A549 (cell line): ENCODE measurements around the gene TRIP10. TPM values are rescaled to one million over a fixed set of nuclear protein-coding genes. Genes with fewer than 3 reads are reported as not detected.

ENCODE experiments used
- ATAC-seq, 2 experiments: fragments of 200-7000 bp in 1 of 2; fragments of >200 bp in 1 of 2; cut with Nextera tagmentation in 1 of 2; cut with Tn5 transposase in 1 of 2; 3 replicates each; pipeline versions ENCODE4 v1.8.0 to v1.9.1; 2018 to 2020; ENCODE audit warnings: mild to moderate bottlenecking in 1 of 2, moderate library complexity in 1 of 2
- CTCF ChIA-PET: fragments of 300-600 bp; sonication (Branson Sonifier 250); formaldehyde crosslinking; extraction: SDS; loops from one replicate; lab custom pipeline; 2021; ENCODE audit warnings: antibody characterized with exemption, inconsistent platforms; lab: Yijun Ruan, JAX
- POLR2A ChIA-PET: fragments of 350-600 bp; formaldehyde crosslinking; extraction: SDS; loops from one replicate; lab custom pipeline; 2021; ENCODE audit warnings: antibody characterized with exemption, inconsistent platforms; lab: Yijun Ruan, JAX
- DNase-seq, 2 experiments: peaks; one replicate each; pipeline versions ENCODE4 v3.0.0 to v3.0.0-alpha.2; 2011 to 2016; ENCODE audit warnings: low read depth in 1 of 2, low spot score in 1 of 2
- FAIRE-seq: peaks from 2 replicates; lab custom pipeline; 2011; peaks lifted over from hg19 to GRCh38; lab: Jason Lieb, UNC
- H3K27ac ChIP-seq, 2 experiments: fragments of >200 bp; sonication (Bioruptor Twin); formaldehyde crosslinking; 3 replicates each; pipeline ENCODE4 v1.5.1; 2016 to 2017
- H3K4me1 ChIP-seq: fragments of >200 bp; sonication (Bioruptor Twin); formaldehyde crosslinking; 3 replicates; pipeline ENCODE4 v1.6.1; 2016
- H3K4me2 ChIP-seq: fragments of >200 bp; sonication (Bioruptor Twin); formaldehyde crosslinking; 3 replicates; pipeline ENCODE4 v1.6.1; 2016
- H3K4me3 ChIP-seq: fragments of >200 bp; sonication (Bioruptor Twin); formaldehyde crosslinking; 3 replicates; pipeline ENCODE4 v1.5.1; 2016
- H3K9me3 ChIP-seq: fragments of >200 bp; sonication (Bioruptor Twin); formaldehyde crosslinking; 3 replicates; pipeline ENCODE4 v1.6.1; 2016
- ATOH8 ChIP-seq: fragments of 250-450 bp; sonication (Bioruptor Pico); IDR thresholded peaks from 2 replicates; pipeline ENCODE4 v1.5.0; 2020; ENCODE audit warnings: low read depth, mild to moderate bottlenecking, moderate library complexity
- BCL3 ChIP-seq: fragments of >200 bp; sonication (Bioruptor Twin); formaldehyde crosslinking; IDR thresholded peaks from 3 replicates; pipeline ENCODE4 v1.6.1; 2016
- CHD4 ChIP-seq: fragments of 200-600 bp; sonication (generic); IDR thresholded peaks from 2 replicates; pipeline ENCODE4 v1.6.1; 2016; ENCODE audit warnings: antibody characterized with exemption, mild to moderate bottlenecking, borderline replicate concordance
- EHMT2 ChIP-seq: fragments of 200-600 bp; sonication (generic); IDR thresholded peaks from 2 replicates; pipeline ENCODE4 v1.6.1; 2016; ENCODE audit warnings: antibody characterized with exemption, low read depth, mild to moderate bottlenecking, moderate library complexity
- ELK1 ChIP-seq: fragments of 150-350 bp; IDR thresholded peaks from 2 replicates; pipeline ENCODE4 v1.6.1; 2014; ENCODE audit warnings: low read depth, mild to moderate bottlenecking, low read length
- EP300 ChIP-seq, 2 experiments: fragments of >200 bp; sonication (Bioruptor Twin); formaldehyde crosslinking; IDR thresholded peaks; 2 replicates in 1 of 2; 3 replicates in 1 of 2; pipeline ENCODE4 v1.6.1; 2016 to 2017
- ESRRA ChIP-seq: fragments of 150-350 bp; IDR thresholded peaks from 2 replicates; pipeline ENCODE4 v1.6.1; 2014; ENCODE audit warnings: mild to moderate bottlenecking, low read length, borderline replicate concordance
- FOSB ChIP-seq: fragments of 250-450 bp; sonication (Bioruptor Pico); IDR thresholded peaks from 2 replicates; pipeline ENCODE4 v1.5.0; 2020; ENCODE audit warnings: mild to moderate bottlenecking, moderate library complexity
- GATA3 ChIP-seq: IDR thresholded peaks from 2 replicates; pipeline ENCODE4 v1.6.1; 2012; ENCODE audit warnings: borderline replicate concordance
- HES2 ChIP-seq: fragments of >200 bp; sonication (Bioruptor Twin); formaldehyde crosslinking; IDR thresholded peaks from 2 replicates; pipeline ENCODE4 v1.6.1; 2016
- HOXA7 ChIP-seq: fragments of 250-450 bp; sonication (Bioruptor Pico); IDR thresholded peaks from 2 replicates; pipeline ENCODE4 v1.5.0; 2020; ENCODE audit warnings: mild to moderate bottlenecking, moderate library complexity
- HOXB5 ChIP-seq: fragments of 250-450 bp; sonication (Bioruptor Pico); IDR thresholded peaks from 2 replicates; pipeline ENCODE4 v1.5.0; 2020; ENCODE audit warnings: mild to moderate bottlenecking, moderate library complexity
- KDM1A ChIP-seq: fragments of 200-600 bp; sonication (generic); IDR thresholded peaks from 2 replicates; pipeline ENCODE4 v1.6.1; 2016; ENCODE audit warnings: low read depth, mild to moderate bottlenecking
- MAFK ChIP-seq: fragments of 450-650 bp; IDR thresholded peaks from 2 replicates; pipeline ENCODE4 v1.6.1; 2014; ENCODE audit not compliant: partially characterized antibody
- MAX ChIP-seq: IDR thresholded peaks from 2 replicates; pipeline ENCODE4 v1.6.1; 2012
- MYC ChIP-seq: IDR thresholded peaks from 2 replicates; pipeline ENCODE4 v1.6.1; 2012; ENCODE audit warnings: mild to moderate bottlenecking, inconsistent platforms, low read length, improper control_type of control experiment, borderline replicate concordance
- RARB ChIP-seq: fragments of 250-450 bp; sonication (Bioruptor Pico); IDR thresholded peaks from 2 replicates; pipeline ENCODE4 v1.8.0; 2021; ENCODE audit warnings: mild to moderate bottlenecking, moderate library complexity
- RNF2 ChIP-seq: fragments of 200-600 bp; sonication (generic); IDR thresholded peaks from 2 replicates; pipeline ENCODE4 v1.6.1; 2016; ENCODE audit warnings: low read depth, mild to moderate bottlenecking, antibody characterized with exemption, moderate library complexity, borderline replicate concordance
- SMC3 ChIP-seq: fragments of >200 bp; sonication (Bioruptor Twin); formaldehyde crosslinking; IDR thresholded peaks from 3 replicates; pipeline ENCODE4 v1.6.1; 2018; ENCODE audit warnings: inconsistent platforms
- ZC3H11A ChIP-seq: fragments of 450-650 bp; IDR thresholded peaks from 2 replicates; pipeline ENCODE4 v1.6.1; 2014; ENCODE audit warnings: antibody characterized with exemption, mild to moderate bottlenecking
- ZFP36 ChIP-seq: fragments of 450-650 bp; IDR thresholded peaks from 2 replicates; pipeline ENCODE4 v1.6.1; 2014; ENCODE audit warnings: borderline replicate concordance; ENCODE audit not compliant: partially characterized antibody
- WGBS: methylation state at CpG from one replicate; pipeline ENCODE4 v1.1.6; 2017; ENCODE audit errors: missing lambda C conversion rate; 5-methylcytosine and 5-hydroxymethylcytosine counted together
- polyA plus RNA-seq, 4 experiments: library from polyadenylated mRNA; depleted of rRNA in 3 of 4; stranded (reverse); fragments of >200 nt; fragmentation: RNase III in 1 of 4; extraction: RNeasy Plus Mini Kit Qiagen cat#74134 plus additional on column Dnase treatment in 1 of 4; gene quantifications; 2 replicates in 3 of 4; 3 replicates in 1 of 4; pipeline ENCODE4 v1.2.3, GENCODE V29; 2011 to 2017
- TF ChIP-seq, protein P1 (sequence below): fragments of >200 bp; sonication (Bioruptor Twin); formaldehyde crosslinking; IDR thresholded peaks from 3 replicates; pipeline ENCODE4 v1.5.1; 2016

TRIP10 gene
- polyA plus RNA-seq, 2 of the 4 experiments (the other 2 are of a cell fraction), result 39.2 to 60.9 TPM

- TF ChIP-seq, protein P1, sequence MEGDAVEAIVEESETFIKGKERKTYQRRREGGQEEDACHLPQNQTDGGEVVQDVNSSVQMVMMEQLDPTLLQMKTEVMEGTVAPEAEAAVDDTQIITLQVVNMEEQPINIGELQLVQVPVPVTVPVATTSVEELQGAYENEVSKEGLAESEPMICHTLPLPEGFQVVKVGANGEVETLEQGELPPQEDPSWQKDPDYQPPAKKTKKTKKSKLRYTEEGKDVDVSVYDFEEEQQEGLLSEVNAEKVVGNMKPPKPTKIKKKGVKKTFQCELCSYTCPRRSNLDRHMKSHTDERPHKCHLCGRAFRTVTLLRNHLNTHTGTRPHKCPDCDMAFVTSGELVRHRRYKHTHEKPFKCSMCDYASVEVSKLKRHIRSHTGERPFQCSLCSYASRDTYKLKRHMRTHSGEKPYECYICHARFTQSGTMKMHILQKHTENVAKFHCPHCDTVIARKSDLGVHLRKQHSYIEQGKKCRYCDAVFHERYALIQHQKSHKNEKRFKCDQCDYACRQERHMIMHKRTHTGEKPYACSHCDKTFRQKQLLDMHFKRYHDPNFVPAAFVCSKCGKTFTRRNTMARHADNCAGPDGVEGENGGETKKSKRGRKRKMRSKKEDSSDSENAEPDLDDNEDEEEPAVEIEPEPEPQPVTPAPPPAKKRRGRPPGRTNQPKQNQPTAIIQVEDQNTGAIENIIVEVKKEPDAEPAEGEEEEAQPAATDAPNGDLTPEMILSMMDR, result no peak
- no peak for TF ChIP-seq GATA3
- no peak for TF ChIP-seq EP300 (IDR thresholded peaks at IDR 0.05)
- no peak for TF ChIP-seq ATOH8 (CRISPR knock-in tag)
- TF ChIP-seq ZFP36, result no peak
- TF ChIP-seq ZC3H11A, result no peak
Observed at GRCh38 chr19:6776999-6777398, 37.5 kb downstream of the TRIP10 start (continued).

- no peak for TF ChIP-seq MAFK
- TF ChIP-seq MAX, result no peak
- TF ChIP-seq RNF2, result no peak
- no peak for TF ChIP-seq KDM1A
- TF ChIP-seq EHMT2, result no peak
- no peak for TF ChIP-seq FOSB (CRISPR knock-in tag)
- TF ChIP-seq BCL3, result no peak
- no peak for TF ChIP-seq HOXA7 (CRISPR knock-in tag)
- TF ChIP-seq HOXB5 (CRISPR knock-in tag), result no peak
- TF ChIP-seq, all 56 proteins: peak for 0
- H3K4me1 ChIP-seq, result peaks cover 8% of the 10 kb centered on the region; the same call in 2 of the 3 replicates
- no peak for FAIRE-seq
- no peak for DNase-seq
- no peak overlapping the region for H3K27ac ChIP-seq
- H3K9me3 ChIP-seq, result no peaks in the 10 kb centered on the region
- ChIA-PET POLR2A (no interaction called here), CTCF (no interaction called here)
- no peak overlapping the region for H3K4me2 ChIP-seq
- WGBS, result 72% methylated on average over 2 of the region's 2 CpGs
- ATAC-seq, result no peak
- no peak overlapping the region for H3K4me3 ChIP-seq
Observed at GRCh38 chr19:6777434-6777833, 38.0 kb downstream of the TRIP10 start.

DNA sequence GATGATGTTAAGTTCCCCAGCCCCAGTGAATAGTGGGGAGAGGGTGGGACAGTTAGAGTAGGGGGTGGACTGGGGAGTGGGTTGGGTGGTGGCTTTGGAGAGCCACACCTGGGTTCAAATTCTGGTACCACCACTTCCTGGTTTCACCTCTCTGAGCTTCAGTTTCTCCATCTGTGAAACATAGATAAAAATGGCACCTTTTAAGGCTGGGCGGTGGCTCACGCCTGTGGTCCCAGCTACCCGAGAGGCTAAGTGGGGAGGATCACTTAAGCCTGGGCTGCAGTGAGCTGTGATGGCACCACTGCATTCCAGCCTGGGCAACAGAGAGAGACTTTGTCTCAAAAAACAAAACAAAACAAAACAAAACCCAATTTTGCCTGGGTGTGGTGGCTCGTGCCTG, 38.9 kb downstream of the TRIP10 start:
- ChIA-PET POLR2A (no interaction called here), CTCF (interaction anchor here (1.0 to 2.2 kb wide), 2 partner anchors 9 to 86 kb away, joined by 3 to 10 read pairs; no protein-coding TSS in a partner anchor)
- H3K4me3 ChIP-seq, result no peak overlapping the region
- peaks cover 8% of the 10 kb centered on the region; the same call in 2 of the 3 replicates for H3K4me1 ChIP-seq
- no peak for DNase-seq
- TF ChIP-seq KDM1A, result no peak
- no peak for TF ChIP-seq RARB (CRISPR knock-in tag)
- no peak for TF ChIP-seq CHD4
- no peak for TF ChIP-seq MYC
- TF ChIP-seq HES2, result no peak
- no peak for TF ChIP-seq HOXA7 (CRISPR knock-in tag)
- TF ChIP-seq ELK1, result no peak
- TF ChIP-seq SMC3, result no peak
- no peak for TF ChIP-seq ESRRA
- TF ChIP-seq EP300 (IDR thresholded peaks at IDR 0.05), result no peak
- ATAC-seq, result no peak
- H3K27ac ChIP-seq, result no peak overlapping the region
- FAIRE-seq, result no peak
- no peak overlapping the region for H3K4me2 ChIP-seq
- no peaks in the 10 kb centered on the region for H3K9me3 ChIP-seq
- WGBS, result 84% methylated on average over 4 of the region's 4 CpGs
